CD8-positive, alpha-beta memory T cell (primary cell): ENCODE results near the gene LUC7L2. TPM values are rescaled to one million over a fixed set of nuclear protein-coding genes. Genes with fewer than 3 reads are reported as not detected.
"Not testable (repeated sequence)": the region's sequence is repeated elsewhere in the genome, so short reads cannot be mapped to it uniquely, and the experiment has no call there.

Experiments used
- CTCF ChIA-PET: fragments of 350-600 bp; sonication (Branson Sonifier 250); formaldehyde crosslinking; loops from one replicate; lab custom pipeline; 2021; ENCODE audit warnings: antibody characterized with exemption; lab: Charles Lee
- POLR2A ChIA-PET: fragments of 350-600 bp; sonication (Branson Sonifier 250); formaldehyde crosslinking; loops from one replicate; lab custom pipeline; 2021; ENCODE audit warnings: antibody characterized with exemption; lab: Charles Lee
- DNase-seq, 5 donors: peaks; one replicate each; pipeline versions ENCODE4 v3.0.0 to v3.0.0-alpha.2; 2020 to 2022; ENCODE audit warnings: mixed read lengths in 1 of 5
- H3K27ac ChIP-seq: one replicate; pipeline ENCODE4 v1.7.0; 2013; ENCODE audit warnings: low read depth, mild to moderate bottlenecking, low read length, moderate library complexity
- H3K27me3 ChIP-seq: 2 replicates; pipeline ENCODE4 v1.7.0; 2013; ENCODE audit warnings: low read length, mild to moderate bottlenecking; ENCODE audit not compliant: insufficient read depth, poor library complexity, severe bottlenecking
- H3K36me3 ChIP-seq: 2 replicates; pipeline ENCODE4 v1.7.0; 2013; ENCODE audit warnings: mild to moderate bottlenecking, low read length, moderate library complexity; ENCODE audit not compliant: insufficient read depth
- H3K4me1 ChIP-seq: 2 replicates; pipeline ENCODE4 v1.7.0; 2013; ENCODE audit warnings: mild to moderate bottlenecking, low read length, moderate library complexity; ENCODE audit not compliant: insufficient read depth
- H3K4me3 ChIP-seq: 2 replicates; pipeline ENCODE4 v1.7.0; 2013; ENCODE audit warnings: mild to moderate bottlenecking, low read length
- H3K9me3 ChIP-seq: 2 replicates; pipeline ENCODE4 v1.7.0; 2013; ENCODE audit warnings: mild to moderate bottlenecking, low read length
- H3K27ac Mint-ChIP-seq, 8 donors: one replicate each; pipeline ENCODE4 v1.8.0; 2020 to 2021; ENCODE audit warnings: mixed read lengths in 8 of 8, mild to moderate bottlenecking in 6 of 8, inconsistent platforms in 3 of 8, moderate library complexity in 3 of 8
- H3K27me3 Mint-ChIP-seq, 2 donors: one replicate each; pipeline ENCODE4 v1.8.0; 2020 to 2021; ENCODE audit warnings: mixed read lengths in 2 of 2, mild to moderate bottlenecking in 1 of 2, moderate library complexity in 1 of 2
- H3K36me3 Mint-ChIP-seq, 3 donors: one replicate each; pipeline ENCODE4 v1.8.0; 2020 to 2021; ENCODE audit warnings: mixed read lengths in 3 of 3, inconsistent platforms in 1 of 3, mild to moderate bottlenecking in 1 of 3
- H3K4me1 Mint-ChIP-seq, 3 donors: one replicate each; pipeline ENCODE4 v1.8.0; 2020 to 2021; ENCODE audit warnings: mixed read lengths in 3 of 3, inconsistent platforms in 1 of 3, mild to moderate bottlenecking in 1 of 3
- H3K4me3 Mint-ChIP-seq, 7 donors: one replicate each; pipeline ENCODE4 v1.8.0; 2020 to 2021; ENCODE audit warnings: mixed read lengths in 7 of 7, mild to moderate bottlenecking in 6 of 7, moderate library complexity in 4 of 7, inconsistent platforms in 2 of 7
- H3K9me3 Mint-ChIP-seq, 5 donors: one replicate each; pipeline ENCODE4 v1.8.0; 2020 to 2022; ENCODE audit warnings: mixed read lengths in 5 of 5, mild to moderate bottlenecking in 3 of 5, moderate library complexity in 2 of 5, inconsistent platforms in 1 of 5
- polyA plus RNA-seq: library from polyadenylated mRNA; unstranded; fragments of 300-500 nt; fragmentation: Illumina TruSeq; gene quantifications from one replicate; pipeline ENCODE4 v1.2.3, GENCODE V29; 2021
- total RNA-seq, 2 experiments: library from RNA; stranded (reverse); gene quantifications; one replicate each; pipeline ENCODE4 v1.2.3, GENCODE V29; 2021

Gene LUC7L2
- total and polyA plus RNA-seq, 3 experiments from 2014 or later: 72.0 to 164 (median 150) TPM

GRCh38 chr7:139468281-139468680, 108.6 kb downstream of the LUC7L2 start:
- H3K27ac Mint-ChIP-seq, H3K36me3 Mint-ChIP-seq, H3K9me3 Mint-ChIP-seq, CTCF ChIA-PET, H3K9me3 ChIP-seq, H3K4me3 ChIP-seq, H3K27ac ChIP-seq, H3K4me1 Mint-ChIP-seq, H3K4me3 Mint-ChIP-seq, H3K36me3 ChIP-seq, H3K4me1 ChIP-seq, H3K27me3 ChIP-seq, DNase-seq, POLR2A ChIA-PET: not testable (repeated sequence)
- H3K27me3 Mint-ChIP-seq: peaks cover 5 to 11% of the 10 kb centered on the region in 2 donors

GRCh38 chr7:139471740-139472353, 112.2 kb downstream of the LUC7L2 start:
- no peak overlapping the region for H3K4me3 Mint-ChIP-seq

More at GRCh38 chr7:139471740-139472353, 112.2 kb downstream of the LUC7L2 start:
- ChIA-PET POLR2A (no interaction called here), CTCF (interaction anchor here (1.3 to 2.0 kb wide), 2 partner anchors 13 to 30 kb away, joined by 3 to 5 read pairs; no protein-coding TSS in a partner anchor)
- Histone ChIP-seq H3K9me3 (no peaks in the 10 kb centered on the region), H3K4me3 (no peak overlapping the region), H3K27ac (no peak overlapping the region), H3K27me3 (no peaks in the 10 kb centered on the region), H3K4me1 (no peaks in the 10 kb centered on the region), H3K36me3 (no peaks in the 10 kb centered on the region)
- Mint-ChIP-seq H3K27me3 (peaks cover 9 to 15% of the 10 kb centered on the region in 2 donors), H3K4me1 (no peaks in the 10 kb centered on the region), H3K27ac (no peak overlapping the region), H3K9me3 (peaks cover 3 to 11% (median 9%) of the 10 kb centered on the region in 5 donors), H3K36me3 (peaks cover 0 to 9% (median 5%) of the 10 kb centered on the region in 3 donors)
- no peak for DNase-seq

Other genes with a start within 250 kb of the LUC7L2 start
- gene UBN2, start 128.7 kb upstream of the LUC7L2 start, total RNA-seq: 10 to 100 TPM; 13.0 to 13.6 TPM
- 3.2 TPM for gene UBN2, start 128.7 kb upstream of the LUC7L2 start, polyA plus RNA-seq
- gene FMC1, start 18.6 kb upstream of the LUC7L2 start, total RNA-seq: 10 to 100 TPM; 10.7 to 12.2 TPM
- gene FMC1, start 18.6 kb upstream of the LUC7L2 start, polyA plus RNA-seq: 46.4 TPM
- under 1 TPM; 0.24 to 0.38 TPM for gene KLRG2, start 123.8 kb downstream of the LUC7L2 start, total RNA-seq
- gene KLRG2, start 123.8 kb downstream of the LUC7L2 start, polyA plus RNA-seq: not detected
- not detected for gene CLEC2L, start 163.8 kb downstream of the LUC7L2 start, total RNA-seq
- not detected for gene CLEC2L, start 163.8 kb downstream of the LUC7L2 start, polyA plus RNA-seq